Measurements from ENCODE around the gene EPN2.

EPN2 gene

GRCh38 chr17:19313066-19313745 lies 76.0 kb downstream of the EPN2 start:
- DNase-seq: no peak

GRCh38 chr17:19313746-19314651 lies 76.8 kb downstream of the EPN2 start:
- no peak for DNase-seq

DNA sequence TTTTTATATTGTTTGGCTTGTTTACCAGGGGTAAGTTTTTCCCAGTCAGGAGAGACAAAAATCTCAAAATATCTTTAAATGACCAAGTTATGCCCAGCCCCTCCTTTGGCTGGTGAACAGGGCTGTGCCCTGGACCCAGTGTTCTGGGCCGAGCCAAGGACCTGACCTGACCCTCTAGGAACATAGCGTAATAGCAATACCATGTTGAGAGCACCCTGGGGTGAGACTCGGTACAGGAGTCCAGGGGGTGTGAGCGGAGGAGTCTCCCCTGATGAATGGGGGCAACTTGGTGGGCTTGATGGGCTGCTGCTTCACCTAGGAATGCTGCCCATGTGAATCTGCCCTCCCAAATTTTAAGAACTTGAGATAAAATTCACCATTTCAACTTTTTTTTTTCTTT lies 77.9 kb downstream of the EPN2 start:
- no peak for DNase-seq

DNA sequence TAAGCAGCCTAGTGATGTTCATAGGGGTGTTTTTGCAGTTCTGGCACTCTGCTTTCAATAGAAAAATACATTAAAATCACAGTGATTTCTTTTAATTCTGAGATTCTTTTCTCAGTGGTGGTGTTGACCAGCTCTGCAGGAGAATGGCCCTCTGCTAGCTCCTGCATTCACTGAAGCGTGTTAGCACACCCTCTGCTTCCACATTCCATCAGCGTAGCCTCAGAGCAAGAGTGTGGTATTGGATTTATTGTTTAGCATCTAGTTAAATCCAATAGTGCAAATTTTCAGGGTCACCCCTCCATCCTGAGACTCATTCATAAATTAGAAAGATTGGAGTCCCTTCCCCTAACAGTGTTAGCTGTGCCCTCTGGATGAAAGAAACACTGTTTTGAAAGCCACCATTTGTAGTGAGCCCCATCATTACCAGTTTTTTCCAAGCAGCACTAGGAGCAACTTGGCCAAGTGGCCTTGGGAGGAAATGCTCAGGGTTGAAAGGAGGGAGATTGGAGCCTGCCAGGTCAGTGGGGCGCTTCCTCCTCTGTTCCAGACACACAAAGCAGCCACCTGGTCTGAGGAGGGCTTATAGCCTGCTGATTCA lies 79.7 kb downstream of the EPN2 start:
- no peak for DNase-seq

- DNase-seq: no peak
Observed at GRCh38 chr17:19317359-19318095, 80.4 kb downstream of the EPN2 start.

- no peak for DNase-seq
Observed at GRCh38 chr17:19318611-19319010, 81.4 kb downstream of the EPN2 start.

- DNase-seq: no peak
Observed at GRCh38 chr17:19319771-19320505, 82.8 kb downstream of the EPN2 start.

- DNase-seq: no peak
Observed at GRCh38 chr17:19320876-19321275, 83.7 kb downstream of the EPN2 start.

- DNase-seq: no peak
Observed at GRCh38 chr17:19321481-19322128, 84.4 kb downstream of the EPN2 start.

- no peak for DNase-seq
Observed at GRCh38 chr17:19322129-19322505, 85.0 kb downstream of the EPN2 start.

GRCh38 chr17:19322861-19323260 lies 85.7 kb downstream of the EPN2 start:
- no peak for DNase-seq

DNA sequence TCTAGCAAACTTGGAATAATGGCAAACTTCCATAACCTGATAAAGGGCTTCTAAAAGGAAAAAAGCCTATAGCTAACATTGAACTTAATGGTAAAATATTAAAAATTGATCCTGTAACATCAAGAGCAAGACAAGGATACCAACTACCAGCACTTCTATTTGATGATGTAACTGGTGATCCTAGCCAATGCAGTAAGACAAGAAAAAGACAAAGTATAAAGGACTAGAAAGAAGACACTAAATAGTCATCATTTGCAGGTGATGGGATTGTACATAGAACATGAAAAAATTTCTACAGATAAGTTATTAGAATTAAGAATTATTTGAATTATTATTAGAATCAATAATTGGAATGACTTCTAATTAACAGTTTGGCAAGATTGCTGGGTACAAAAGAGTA lies 88.4 kb downstream of the EPN2 start:
- no peak for DNase-seq

DNA sequence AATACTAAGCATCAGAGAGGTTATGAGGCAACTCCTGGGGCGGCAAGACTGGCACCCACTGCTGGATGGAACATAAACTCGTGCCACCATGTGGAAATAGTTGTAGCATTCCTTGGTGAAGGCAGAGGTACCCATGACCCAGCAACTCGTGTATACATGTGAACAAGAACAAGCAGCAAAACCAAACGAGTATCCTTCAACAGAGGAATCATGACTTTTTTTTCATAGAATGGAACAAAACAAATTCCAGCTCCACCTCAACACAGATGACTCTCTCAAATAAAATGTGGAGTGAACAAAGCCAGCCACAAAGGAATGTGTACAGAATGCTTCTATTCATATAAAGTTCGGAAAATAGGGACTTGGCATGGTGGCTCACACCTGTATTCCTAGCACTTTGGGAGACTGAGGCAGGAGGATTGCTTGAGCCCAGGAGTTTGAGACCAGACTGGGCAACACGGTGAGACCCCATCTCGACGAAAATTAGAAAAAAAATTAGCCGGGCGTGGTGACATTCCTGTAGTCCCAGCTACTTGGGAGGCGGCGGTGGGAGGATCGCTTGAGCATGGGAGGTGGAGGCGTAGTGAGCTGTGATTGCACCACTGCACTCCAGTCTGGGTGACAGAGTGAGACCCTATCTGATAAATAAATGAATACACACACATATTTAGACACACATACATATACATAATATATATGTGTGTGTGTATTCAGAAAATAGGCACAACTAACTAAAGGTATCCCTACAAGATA lies 90.0 kb downstream of the EPN2 start:
- DNase-seq: no peak

- no peak for DNase-seq
Observed at GRCh38 chr17:19328441-19329061, 91.4 kb downstream of the EPN2 start.

GRCh38 chr17:19329136-19329535 lies 92.0 kb downstream of the EPN2 start:
- DNase-seq: no peak

DNA sequence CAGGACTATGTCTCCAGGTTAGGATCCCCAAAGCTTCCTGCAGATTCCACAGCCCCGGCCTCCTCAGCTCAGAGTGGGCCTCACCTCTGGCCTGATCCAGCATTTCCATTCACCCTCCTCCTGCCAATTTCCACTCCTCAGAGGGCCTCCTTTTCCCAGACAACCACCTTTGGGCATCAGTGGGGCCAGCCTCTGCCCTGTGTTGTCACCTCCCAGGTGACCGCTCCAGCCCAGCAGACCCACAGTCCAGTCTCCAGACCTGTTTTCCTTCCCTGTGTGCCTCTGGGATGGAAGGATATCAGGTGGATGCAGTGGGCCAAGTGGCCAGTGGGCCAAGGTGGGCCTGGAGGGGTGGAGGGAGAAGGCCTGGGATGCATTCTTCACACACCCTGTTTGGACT lies 92.7 kb downstream of the EPN2 start:
- DNase-seq: no peak

- DNase-seq: no peak
Observed at GRCh38 chr17:19330271-19330670, 93.1 kb downstream of the EPN2 start.

- DNase-seq: no peak
Observed at GRCh38 chr17:19331134-19331533, 94.0 kb downstream of the EPN2 start.

DNA sequence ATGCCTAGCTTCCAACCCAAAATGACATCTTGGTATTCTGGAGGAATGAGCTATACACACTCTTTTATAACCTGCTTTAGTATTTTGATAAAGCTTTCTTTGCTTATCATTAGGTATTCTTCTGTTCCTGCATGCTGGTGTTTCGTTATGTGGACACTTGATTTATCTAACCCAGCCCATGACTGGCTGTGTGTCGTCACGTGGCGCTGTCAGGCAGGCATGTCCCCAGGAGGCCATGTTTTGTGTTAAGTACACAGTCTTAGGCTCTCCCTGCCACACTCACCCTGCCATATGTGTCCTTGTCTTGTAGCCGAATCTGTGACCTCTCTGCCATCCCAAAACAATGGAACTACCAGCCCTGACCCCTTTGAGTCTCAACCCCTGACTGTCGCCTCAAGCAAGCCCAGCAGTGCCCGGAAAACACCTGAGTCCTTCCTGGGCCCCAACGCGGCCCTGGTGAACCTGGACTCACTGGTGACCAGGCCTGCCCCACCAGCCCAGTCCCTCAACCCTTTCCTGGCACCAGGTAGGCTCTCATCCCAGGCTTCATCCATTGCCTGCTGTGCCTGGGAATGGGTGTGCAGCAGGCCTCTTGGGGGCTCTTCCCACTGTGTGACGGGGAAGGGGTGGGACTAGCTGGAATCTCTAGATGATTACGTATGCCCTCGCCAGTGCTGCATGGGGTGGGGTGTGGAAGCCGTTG lies 94.5 kb downstream of the EPN2 start:
- no peak for DNase-seq

Data from NCI-H446 treated with DMSO at 0.1 percent for 48 hours (cell line).